SU-DHL-6 (cell line): ENCODE measurements around the gene CAMK1.
A peak's percentile ranks its signal among the peaks of the same experiment; 100 is the strongest.

Experiments
- EZH2phosphoT487 ChIP-seq: fragments of 200-600 bp; sonication (generic), shearing (Covaris generic); conservative IDR thresholded peaks from 2 replicates; pipeline ENCODE4 v1.6.1; 2018; ENCODE audit warnings: mild to moderate bottlenecking, antibody characterized with exemption, low read length, moderate library complexity, mixed read lengths
- TF ChIP-seq, protein P1 (sequence below): fragments of 200-600 bp; sonication (generic); IDR thresholded peaks from one replicate; pipeline ENCODE4 v1.5.1; 2017; ENCODE audit warnings: antibody characterized with exemption, mild to moderate bottlenecking, low read length, moderate library complexity; ENCODE audit not compliant: insufficient read depth, poor library complexity, severe bottlenecking

DNA sequence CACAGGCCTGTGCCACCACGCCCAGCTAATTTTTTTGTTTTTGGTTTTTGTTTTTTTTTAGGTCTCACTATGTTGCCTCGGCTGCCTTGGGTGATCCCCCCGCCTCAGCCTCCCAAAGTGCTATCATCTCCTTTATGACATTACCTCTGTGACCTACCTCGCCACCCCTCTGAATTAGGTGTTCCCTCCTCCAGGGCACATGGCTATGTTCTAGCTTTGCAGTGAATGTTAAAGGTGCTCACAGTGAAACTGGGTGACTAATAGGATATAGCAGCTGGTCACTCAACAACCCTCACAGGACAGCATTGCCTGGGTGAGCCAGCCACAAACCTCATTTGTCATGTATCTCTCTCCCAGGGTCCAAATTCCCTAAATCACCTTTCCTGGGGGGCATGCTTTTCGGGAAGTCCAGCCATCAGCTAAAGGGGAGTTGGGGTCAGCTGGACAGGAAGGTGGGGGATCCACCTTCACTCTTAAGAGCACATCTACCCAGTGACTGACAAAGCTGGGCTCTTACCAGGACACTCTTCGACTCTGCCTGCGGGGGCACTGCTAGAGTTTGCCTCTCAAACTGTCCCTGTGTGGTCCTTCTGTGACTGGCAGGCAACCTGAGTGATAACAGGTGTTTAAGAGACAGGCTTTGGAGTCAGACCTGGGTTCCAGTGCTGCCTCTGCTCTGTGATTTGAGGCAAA is 38.7 kb upstream of the CAMK1 start:
- TF ChIP-seq, protein P1, sequence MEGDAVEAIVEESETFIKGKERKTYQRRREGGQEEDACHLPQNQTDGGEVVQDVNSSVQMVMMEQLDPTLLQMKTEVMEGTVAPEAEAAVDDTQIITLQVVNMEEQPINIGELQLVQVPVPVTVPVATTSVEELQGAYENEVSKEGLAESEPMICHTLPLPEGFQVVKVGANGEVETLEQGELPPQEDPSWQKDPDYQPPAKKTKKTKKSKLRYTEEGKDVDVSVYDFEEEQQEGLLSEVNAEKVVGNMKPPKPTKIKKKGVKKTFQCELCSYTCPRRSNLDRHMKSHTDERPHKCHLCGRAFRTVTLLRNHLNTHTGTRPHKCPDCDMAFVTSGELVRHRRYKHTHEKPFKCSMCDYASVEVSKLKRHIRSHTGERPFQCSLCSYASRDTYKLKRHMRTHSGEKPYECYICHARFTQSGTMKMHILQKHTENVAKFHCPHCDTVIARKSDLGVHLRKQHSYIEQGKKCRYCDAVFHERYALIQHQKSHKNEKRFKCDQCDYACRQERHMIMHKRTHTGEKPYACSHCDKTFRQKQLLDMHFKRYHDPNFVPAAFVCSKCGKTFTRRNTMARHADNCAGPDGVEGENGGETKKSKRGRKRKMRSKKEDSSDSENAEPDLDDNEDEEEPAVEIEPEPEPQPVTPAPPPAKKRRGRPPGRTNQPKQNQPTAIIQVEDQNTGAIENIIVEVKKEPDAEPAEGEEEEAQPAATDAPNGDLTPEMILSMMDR = peak; percentile 11
- no peak for TF ChIP-seq EZH2phosphoT487
